Karpas-422 (cell line): ENCODE results near the gene LRP1B. TPM values are rescaled to one million over a fixed set of nuclear protein-coding genes. Genes with fewer than 3 reads are reported as not detected.

Experiments used
- DNase-seq: peaks from one replicate; pipeline ENCODE4 v3.0.0-alpha.2; 2015
- H2AFZ ChIP-seq: fragments of 200-600 bp; sonication (generic); 2 replicates; pipeline ENCODE4 v1.6.1; 2014; ENCODE audit warnings: antibody characterized with exemption, low read length, mixed read lengths
- H3K27ac ChIP-seq: fragments of 200-600 bp; sonication (generic); 2 replicates; pipeline ENCODE4 v1.5.1; 2014; ENCODE audit warnings: mild to moderate bottlenecking, low read length, moderate library complexity
- H3K27me3 ChIP-seq: fragments of 200-600 bp; sonication (generic); 2 replicates; pipeline ENCODE4 v1.6.1; 2014; ENCODE audit warnings: low read length, mixed read lengths
- H3K36me3 ChIP-seq: fragments of 200-600 bp; sonication (generic); 2 replicates; pipeline ENCODE4 v1.6.1; 2014; ENCODE audit warnings: low read length, mixed read lengths; ENCODE audit not compliant: insufficient read depth
- H3K4me1 ChIP-seq: fragments of 200-600 bp; sonication (generic); 2 replicates; pipeline ENCODE4 v1.6.1; 2014; ENCODE audit warnings: mild to moderate bottlenecking, low read length, mixed read lengths
- H3K4me2 ChIP-seq: fragments of 200-600 bp; sonication (generic); 2 replicates; pipeline ENCODE4 v1.6.1; 2014; ENCODE audit warnings: low read length, low read depth, mild to moderate bottlenecking; ENCODE audit not compliant: poor library complexity, severe bottlenecking
- H3K4me3 ChIP-seq: fragments of 200-600 bp; sonication (generic); 2 replicates; pipeline ENCODE4 v1.5.1; 2014; ENCODE audit warnings: mild to moderate bottlenecking, antibody characterized with exemption, low read length, mixed read lengths
- H3K79me2 ChIP-seq: fragments of 200-600 bp; sonication (generic); 2 replicates; pipeline ENCODE4 v1.6.1; 2014; ENCODE audit warnings: mild to moderate bottlenecking, low read length, mixed read lengths
- H3K9ac ChIP-seq: fragments of 200-600 bp; sonication (generic); 2 replicates; pipeline ENCODE4 v1.6.0; 2014; ENCODE audit warnings: low read length
- H3K9me2 ChIP-seq: fragments of 200-600 bp; sonication (generic), shearing (Covaris generic); replicated peaks from 2 replicates; pipeline ENCODE4 v1.6.0; 2014; ENCODE audit warnings: mild to moderate bottlenecking, low read length, moderate library complexity; ENCODE audit not compliant: insufficient read depth
- H3K9me3 ChIP-seq: fragments of 300-700, 200-600 bp; sonication (generic); 2 replicates; pipeline ENCODE4 v1.6.1; 2014; ENCODE audit warnings: low read length, mixed read lengths
- H4K20me1 ChIP-seq: fragments of 200-600 bp; sonication (generic); 2 replicates; pipeline ENCODE4 v1.6.1; 2014; ENCODE audit warnings: mild to moderate bottlenecking, antibody characterized with exemption, low read length, low read depth; ENCODE audit not compliant: insufficient read depth
- total RNA-seq: library from RNA; depleted of rRNA; stranded (reverse); fragments of >200 nt; shearing (Covaris generic); gene quantifications from 2 replicates; pipeline ENCODE4 v1.2.3, GENCODE V29; 2014; ENCODE audit warnings: low replicate concordance

The LRP1B gene
- total RNA-seq, 1 experiment from 2014 or later = not detected

- Histone ChIP-seq H3K9ac (no peak overlapping the region), H3K79me2 (no peaks in the 10 kb centered on the region), H4K20me1 (no peaks in the 10 kb centered on the region), H3K27me3 (no peaks in the 10 kb centered on the region), H3K9me2 (no peaks in the 10 kb centered on the region), H3K27ac (no peak overlapping the region), H3K9me3 (peaks cover 22% of the 10 kb centered on the region), H3K4me2 (no peak overlapping the region), H2AFZ (no peak overlapping the region), H3K4me1 (no peaks in the 10 kb centered on the region), H3K36me3 (no peaks in the 10 kb centered on the region), H3K4me3 (no peak overlapping the region)
- no peak for DNase-seq
These were observed 190.1 kb downstream of the LRP1B start for GRCh38 chr2:141940709-141941108.

DNA sequence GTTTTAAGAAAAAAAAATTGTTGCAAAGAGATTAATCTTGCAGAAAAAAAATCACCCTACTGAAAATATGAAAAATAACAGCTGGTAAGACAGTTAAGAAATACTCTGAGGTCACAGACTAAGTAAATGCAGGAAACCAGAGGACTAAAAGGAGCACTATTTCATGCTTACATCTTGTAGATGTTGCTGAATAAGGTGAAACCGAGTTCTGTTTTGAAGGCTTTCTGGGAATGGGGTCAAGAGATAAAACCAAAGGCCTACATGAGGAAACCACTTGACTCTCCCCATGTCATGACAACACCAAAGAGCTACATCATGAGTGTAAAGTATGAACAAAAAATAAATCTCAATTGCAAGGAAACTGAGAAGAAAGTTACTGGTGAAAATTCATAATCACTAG, 197.6 kb downstream of the LRP1B start:
- Histone ChIP-seq H4K20me1 (no peaks in the 10 kb centered on the region), H3K4me2 (no peak overlapping the region), H3K79me2 (no peaks in the 10 kb centered on the region), H3K9me3 (peaks cover 39% of the 10 kb centered on the region), H3K27ac (no peak overlapping the region), H3K27me3 (no peaks in the 10 kb centered on the region), H3K9ac (no peak overlapping the region), H2AFZ (no peak overlapping the region), H3K4me1 (no peaks in the 10 kb centered on the region), H3K4me3 (no peak overlapping the region), H3K9me2 (no peaks in the 10 kb centered on the region), H3K36me3 (no peaks in the 10 kb centered on the region)
- DNase-seq = no peak

DNA sequence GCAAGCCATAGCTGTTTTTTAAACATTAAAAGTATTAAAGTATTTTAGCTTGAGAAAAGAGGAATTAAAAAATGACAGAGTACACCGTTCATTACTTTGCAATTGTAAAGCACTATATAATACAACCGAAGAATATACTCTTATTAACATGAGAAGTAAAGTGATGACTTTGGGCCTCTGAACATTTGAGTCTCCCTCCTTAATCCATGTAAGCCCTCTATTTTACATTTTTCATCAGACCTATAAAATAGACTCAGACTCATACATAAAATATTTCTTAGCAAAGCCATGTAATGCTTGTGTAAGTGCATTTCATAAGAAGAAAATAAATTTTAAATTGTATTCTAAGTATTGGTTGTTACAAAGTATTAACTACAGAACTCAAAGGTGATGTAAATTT, 198.6 kb downstream of the LRP1B start:
- Histone ChIP-seq H3K36me3 (no peaks in the 10 kb centered on the region), H3K79me2 (no peaks in the 10 kb centered on the region), H3K4me2 (no peak overlapping the region), H3K27ac (no peak overlapping the region), H3K4me3 (no peak overlapping the region), H3K9me3 (peaks cover 34% of the 10 kb centered on the region), H3K27me3 (no peaks in the 10 kb centered on the region), H3K9ac (no peak overlapping the region), H3K9me2 (no peaks in the 10 kb centered on the region), H3K4me1 (no peaks in the 10 kb centered on the region), H4K20me1 (no peaks in the 10 kb centered on the region), H2AFZ (no peak overlapping the region)
- DNase-seq = no peak

- no peak overlapping the region for H2AFZ ChIP-seq
- no peaks in the 10 kb centered on the region for H3K4me1 ChIP-seq
- H3K4me3 ChIP-seq = no peak overlapping the region
- H3K9me3 ChIP-seq = peaks cover 34% of the 10 kb centered on the region
- H3K9me2 ChIP-seq = no peaks in the 10 kb centered on the region
- no peak overlapping the region for H3K9ac ChIP-seq
- DNase-seq = no peak
- H4K20me1 ChIP-seq = no peaks in the 10 kb centered on the region
- H3K27me3 ChIP-seq = no peaks in the 10 kb centered on the region
- H3K4me2 ChIP-seq = no peak overlapping the region
- H3K27ac ChIP-seq = no peak overlapping the region
- no peaks in the 10 kb centered on the region for H3K79me2 ChIP-seq
- no peaks in the 10 kb centered on the region for H3K36me3 ChIP-seq
These were observed 199.0 kb downstream of the LRP1B start for GRCh38 chr2:141931797-141932196.

DNA sequence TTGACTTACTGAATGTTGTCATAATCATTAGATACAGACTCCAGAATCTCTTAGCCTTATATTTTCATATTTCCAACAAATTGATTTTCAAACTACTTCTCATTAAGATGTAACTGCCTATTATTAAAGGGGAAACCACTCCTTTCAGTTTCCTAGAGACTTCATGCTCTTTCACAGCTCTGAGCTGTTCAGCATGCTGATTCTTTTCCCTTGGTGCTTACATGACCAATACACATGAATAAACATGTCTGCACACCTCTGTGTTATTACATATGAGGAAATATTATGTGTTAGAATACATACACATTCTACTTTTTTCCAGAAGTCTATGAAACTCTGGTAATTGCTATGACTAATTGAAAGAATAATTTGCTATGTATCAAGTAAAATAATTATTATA, 200.0 kb downstream of the LRP1B start:
- H3K27me3 ChIP-seq = no peaks in the 10 kb centered on the region
- no peaks in the 10 kb centered on the region for H3K36me3 ChIP-seq
- H3K27ac ChIP-seq = no peak overlapping the region
- no peaks in the 10 kb centered on the region for H3K4me1 ChIP-seq
- H4K20me1 ChIP-seq = no peaks in the 10 kb centered on the region
- no peak overlapping the region for H3K4me3 ChIP-seq
- no peak overlapping the region for H2AFZ ChIP-seq
- no peak overlapping the region for H3K9ac ChIP-seq
- no peaks in the 10 kb centered on the region for H3K79me2 ChIP-seq
- DNase-seq = no peak
- no peaks in the 10 kb centered on the region for H3K9me2 ChIP-seq
- H3K4me2 ChIP-seq = no peak overlapping the region
- H3K9me3 ChIP-seq = peaks cover 29% of the 10 kb centered on the region

GRCh38 chr2:141929331-141930252, 201.2 kb downstream of the LRP1B start:
- Histone ChIP-seq H3K79me2 (no peaks in the 10 kb centered on the region), H3K9me3 (peaks cover 19% of the 10 kb centered on the region)

DNA sequence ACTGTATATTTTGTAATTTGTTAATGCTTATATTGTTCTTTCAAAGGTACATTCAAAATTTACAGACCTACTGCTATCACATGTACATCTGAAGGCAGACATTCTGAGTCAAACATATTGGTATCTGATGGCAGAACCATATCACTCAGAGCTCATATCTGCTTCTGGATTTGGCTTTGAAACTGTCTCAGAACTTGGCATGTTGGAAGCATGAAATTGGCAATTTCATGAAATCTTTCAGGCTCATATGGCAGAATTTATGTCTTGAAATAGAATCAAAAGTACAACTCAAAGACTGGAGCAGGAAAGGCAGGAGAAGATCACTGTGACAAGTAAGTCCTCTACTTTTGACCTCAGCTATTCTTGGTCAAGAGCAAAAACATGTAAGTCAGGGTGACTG, 202.3 kb downstream of the LRP1B start:
- Histone ChIP-seq H3K79me2 (no peaks in the 10 kb centered on the region), H2AFZ (no peak overlapping the region), H3K4me1 (no peaks in the 10 kb centered on the region), H3K27me3 (no peaks in the 10 kb centered on the region), H3K4me2 (no peak overlapping the region), H3K27ac (no peak overlapping the region), H3K36me3 (no peaks in the 10 kb centered on the region), H4K20me1 (no peaks in the 10 kb centered on the region), H3K9me2 (no peaks in the 10 kb centered on the region), H3K9ac (no peak overlapping the region), H3K4me3 (no peak overlapping the region), H3K9me3 (peaks cover 21% of the 10 kb centered on the region)
- DNase-seq = no peak

More at GRCh38 chr2:141929331-141930252, 201.2 kb downstream of the LRP1B start:
- no peak overlapping the region for H2AFZ ChIP-seq
- H4K20me1 ChIP-seq = no peaks in the 10 kb centered on the region
- H3K27me3 ChIP-seq = no peaks in the 10 kb centered on the region
- H3K27ac ChIP-seq = no peak overlapping the region
- no peak overlapping the region for H3K4me2 ChIP-seq
- no peaks in the 10 kb centered on the region for H3K4me1 ChIP-seq
- no peak for DNase-seq
- H3K4me3 ChIP-seq = no peak overlapping the region
- no peaks in the 10 kb centered on the region for H3K9me2 ChIP-seq
- no peaks in the 10 kb centered on the region for H3K36me3 ChIP-seq
- no peak overlapping the region for H3K9ac ChIP-seq

- Histone ChIP-seq H3K79me2 (no peaks in the 10 kb centered on the region), H3K36me3 (no peaks in the 10 kb centered on the region), H3K4me1 (no peaks in the 10 kb centered on the region), H3K27ac (no peak overlapping the region), H3K4me3 (no peak overlapping the region), H3K9me2 (no peaks in the 10 kb centered on the region), H4K20me1 (no peaks in the 10 kb centered on the region), H2AFZ (no peak overlapping the region), H3K4me2 (no peak overlapping the region), H3K27me3 (no peaks in the 10 kb centered on the region), H3K9ac (no peak overlapping the region), H3K9me3 (peaks cover 17% of the 10 kb centered on the region)
- DNase-seq = no peak
These were observed 203.3 kb downstream of the LRP1B start for GRCh38 chr2:141927536-141927935.
